ENCODE results near the gene TNNT2.

The TNNT2 gene

DNA sequence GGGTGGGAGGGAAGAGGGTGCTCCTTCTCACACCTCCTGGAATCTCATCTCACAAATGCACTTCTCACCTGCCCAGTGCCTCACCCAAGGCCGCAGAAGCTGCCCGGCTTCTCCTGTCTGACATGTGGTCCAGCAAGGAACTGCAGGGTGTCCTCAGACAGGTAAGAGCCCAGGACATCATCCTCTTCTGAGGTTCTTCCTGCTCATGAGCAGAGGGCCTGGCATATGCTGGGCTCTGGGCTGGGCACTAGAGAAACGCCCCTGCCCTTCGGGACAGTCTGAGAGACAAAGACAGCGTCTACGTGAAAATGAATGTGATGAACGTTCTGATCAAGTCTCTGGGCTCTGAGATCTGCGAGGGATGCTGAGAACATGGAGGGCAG lies 51.8 kb downstream of the TNNT2 start:
- DNase-seq (ENCODE audit: extremely low read depth, low read depth), result no peak
- TF ChIP-seq, protein P1, sequence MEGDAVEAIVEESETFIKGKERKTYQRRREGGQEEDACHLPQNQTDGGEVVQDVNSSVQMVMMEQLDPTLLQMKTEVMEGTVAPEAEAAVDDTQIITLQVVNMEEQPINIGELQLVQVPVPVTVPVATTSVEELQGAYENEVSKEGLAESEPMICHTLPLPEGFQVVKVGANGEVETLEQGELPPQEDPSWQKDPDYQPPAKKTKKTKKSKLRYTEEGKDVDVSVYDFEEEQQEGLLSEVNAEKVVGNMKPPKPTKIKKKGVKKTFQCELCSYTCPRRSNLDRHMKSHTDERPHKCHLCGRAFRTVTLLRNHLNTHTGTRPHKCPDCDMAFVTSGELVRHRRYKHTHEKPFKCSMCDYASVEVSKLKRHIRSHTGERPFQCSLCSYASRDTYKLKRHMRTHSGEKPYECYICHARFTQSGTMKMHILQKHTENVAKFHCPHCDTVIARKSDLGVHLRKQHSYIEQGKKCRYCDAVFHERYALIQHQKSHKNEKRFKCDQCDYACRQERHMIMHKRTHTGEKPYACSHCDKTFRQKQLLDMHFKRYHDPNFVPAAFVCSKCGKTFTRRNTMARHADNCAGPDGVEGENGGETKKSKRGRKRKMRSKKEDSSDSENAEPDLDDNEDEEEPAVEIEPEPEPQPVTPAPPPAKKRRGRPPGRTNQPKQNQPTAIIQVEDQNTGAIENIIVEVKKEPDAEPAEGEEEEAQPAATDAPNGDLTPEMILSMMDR (IDR thresholded peaks at IDR 0.05; ENCODE audit: low read depth, low read length, missing control alignments), result no peak
- H3K4me3 ChIP-seq (replicated peaks; ENCODE audit: low read depth, low read length), result no peak overlapping the region

DNA sequence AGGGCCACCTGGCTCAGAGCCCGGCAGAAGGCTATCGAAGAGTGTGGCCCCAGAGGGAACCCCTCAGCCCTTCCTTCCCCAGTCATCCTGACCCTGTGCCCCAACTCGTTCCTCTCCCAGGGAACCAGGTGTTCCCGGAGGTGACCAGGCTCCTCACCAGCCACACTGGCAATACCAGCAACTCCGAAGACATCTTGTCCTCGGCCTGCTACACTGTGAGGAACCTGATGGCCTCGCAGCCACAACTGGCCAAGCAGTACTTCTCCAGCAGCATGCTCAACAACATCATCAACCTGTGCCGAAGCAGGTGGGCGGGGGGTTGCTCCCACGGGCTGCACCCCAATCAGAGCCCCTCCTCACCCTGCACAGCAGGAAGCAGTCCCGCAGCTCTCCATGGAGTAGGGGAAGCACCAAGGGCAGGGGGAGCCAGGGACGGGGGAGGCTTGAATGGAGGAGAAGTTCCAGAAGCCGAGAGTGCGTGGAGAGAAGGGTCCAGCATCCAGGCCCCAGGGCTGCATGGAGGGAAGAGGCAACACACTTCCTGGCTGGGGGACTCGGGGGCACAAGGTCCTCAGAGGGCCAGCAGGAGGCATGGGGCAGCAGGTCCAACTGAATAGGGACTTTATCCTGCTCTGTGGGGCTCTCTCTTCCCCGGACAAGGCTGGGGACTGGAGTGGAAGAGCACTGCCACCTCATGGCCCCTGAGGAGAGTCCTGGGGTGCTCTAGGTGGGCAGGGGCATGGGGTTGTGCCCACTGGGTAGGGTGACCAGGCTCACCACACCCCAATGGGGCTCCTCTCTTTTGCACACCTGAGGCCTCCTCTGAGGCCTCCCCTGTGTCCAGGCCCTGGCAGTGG lies 52.4 kb downstream of the TNNT2 start:
- H3K4me3 ChIP-seq (replicated peaks; ENCODE audit: low read depth, low read length), result no peak overlapping the region
- no peak for DNase-seq (ENCODE audit: extremely low read depth, low read depth)
- TF ChIP-seq, protein P1 (IDR thresholded peaks at IDR 0.05; ENCODE audit: low read depth, low read length, missing control alignments), result no peak

DNA sequence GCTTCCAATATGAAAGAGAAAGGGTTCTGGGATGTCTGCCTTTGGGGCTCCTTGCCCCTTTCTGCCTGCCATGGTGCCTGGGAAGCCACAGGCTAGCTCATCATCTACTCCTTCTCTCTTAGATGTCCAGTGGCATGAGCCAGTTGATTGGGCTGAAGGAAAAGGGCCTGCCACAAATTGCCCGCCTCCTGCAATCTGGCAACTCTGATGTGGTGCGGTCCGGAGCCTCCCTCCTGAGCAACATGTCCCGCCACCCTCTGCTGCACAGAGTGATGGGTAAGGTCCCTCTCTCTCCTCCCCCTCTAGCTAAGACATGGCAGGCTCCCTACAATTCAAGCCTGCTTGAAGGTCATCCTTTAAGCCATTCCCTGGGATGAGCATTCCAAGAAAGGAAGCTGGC lies 53.2 kb downstream of the TNNT2 start:
- no peak for DNase-seq (ENCODE audit: extremely low read depth, low read depth)
- H3K4me3 ChIP-seq (replicated peaks; ENCODE audit: low read depth, low read length), result no peak overlapping the region
- TF ChIP-seq, protein P1 (IDR thresholded peaks at IDR 0.05; ENCODE audit: low read depth, low read length, missing control alignments), result no peak

DNA sequence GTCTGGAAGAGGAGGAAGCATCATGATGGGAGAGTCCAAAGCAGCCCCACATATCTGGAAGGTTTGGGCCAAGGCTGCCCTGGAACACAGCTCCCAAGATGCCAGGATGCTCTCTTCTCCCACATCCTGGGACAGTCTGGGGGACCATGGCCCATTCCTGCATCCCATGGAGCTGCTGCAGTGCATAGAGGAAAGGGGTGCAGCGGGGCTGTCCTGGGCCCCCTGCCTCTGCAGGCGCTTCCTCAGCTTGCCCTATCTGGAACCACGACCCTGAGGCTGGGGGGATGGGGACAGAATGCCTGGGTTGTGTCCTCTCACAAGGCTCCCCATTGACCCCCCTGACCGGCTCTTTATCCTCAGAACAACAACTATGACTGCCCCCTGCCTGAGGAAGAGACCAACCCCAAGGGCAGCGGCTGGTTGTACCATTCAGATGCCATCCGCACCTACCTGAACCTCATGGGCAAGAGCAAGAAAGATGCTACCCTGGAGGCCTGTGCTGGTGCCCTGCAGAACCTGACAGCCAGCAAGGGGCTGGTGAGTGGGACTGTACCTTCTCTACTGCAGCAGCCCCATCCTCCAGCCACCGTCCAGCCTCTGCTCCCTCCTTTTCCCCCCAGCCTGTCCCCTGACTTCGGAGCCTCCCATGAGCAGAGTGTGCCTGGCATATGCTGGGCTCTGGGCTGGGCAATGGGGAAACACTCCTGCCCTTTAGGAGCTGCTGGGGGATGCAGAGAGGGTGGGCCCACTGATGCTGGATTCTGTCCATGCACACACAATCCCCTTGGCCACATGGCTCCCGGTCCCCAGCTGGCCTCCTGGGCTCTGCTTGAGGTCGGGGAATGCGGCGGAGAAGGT lies 54.6 kb downstream of the TNNT2 start:
- DNase-seq (ENCODE audit: extremely low read depth, low read depth), result no peak
- TF ChIP-seq, protein P1 (IDR thresholded peaks at IDR 0.05; ENCODE audit: low read depth, low read length, missing control alignments), result no peak
- no peak overlapping the region for H3K4me3 ChIP-seq (replicated peaks; ENCODE audit: low read depth, low read length)

DNA sequence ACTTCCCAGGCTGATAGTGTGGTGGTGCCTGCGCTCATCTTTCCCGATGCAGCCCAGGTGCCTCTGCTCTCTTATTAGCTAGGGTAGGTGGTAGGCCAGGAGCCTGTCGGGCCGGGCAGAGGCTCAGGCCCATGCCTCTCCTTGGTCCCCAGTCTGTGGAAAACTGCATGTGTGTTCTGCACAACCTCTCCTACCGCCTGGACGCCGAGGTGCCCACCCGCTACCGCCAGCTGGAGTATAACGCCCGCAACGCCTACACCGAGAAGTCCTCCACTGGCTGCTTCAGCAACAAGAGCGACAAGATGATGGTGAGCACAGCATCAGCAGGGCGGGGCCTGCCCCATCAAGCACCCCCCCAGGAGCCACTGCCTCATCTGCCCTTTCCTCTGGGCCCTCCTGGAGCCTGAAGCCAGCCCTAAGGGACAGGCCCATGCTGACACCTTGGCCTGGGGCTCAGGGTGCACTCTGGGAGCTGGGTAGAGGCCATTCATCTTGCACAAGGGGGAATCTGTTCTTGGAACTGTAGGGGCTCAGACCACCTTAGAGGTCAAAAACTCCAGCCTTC lies 55.6 kb downstream of the TNNT2 start:
- no peak for DNase-seq (ENCODE audit: extremely low read depth, low read depth)
- TF ChIP-seq, protein P1 (IDR thresholded peaks at IDR 0.05; ENCODE audit: low read depth, low read length, missing control alignments), result no peak
- H3K4me3 ChIP-seq (replicated peaks; ENCODE audit: low read depth, low read length), result no peak overlapping the region

DNA sequence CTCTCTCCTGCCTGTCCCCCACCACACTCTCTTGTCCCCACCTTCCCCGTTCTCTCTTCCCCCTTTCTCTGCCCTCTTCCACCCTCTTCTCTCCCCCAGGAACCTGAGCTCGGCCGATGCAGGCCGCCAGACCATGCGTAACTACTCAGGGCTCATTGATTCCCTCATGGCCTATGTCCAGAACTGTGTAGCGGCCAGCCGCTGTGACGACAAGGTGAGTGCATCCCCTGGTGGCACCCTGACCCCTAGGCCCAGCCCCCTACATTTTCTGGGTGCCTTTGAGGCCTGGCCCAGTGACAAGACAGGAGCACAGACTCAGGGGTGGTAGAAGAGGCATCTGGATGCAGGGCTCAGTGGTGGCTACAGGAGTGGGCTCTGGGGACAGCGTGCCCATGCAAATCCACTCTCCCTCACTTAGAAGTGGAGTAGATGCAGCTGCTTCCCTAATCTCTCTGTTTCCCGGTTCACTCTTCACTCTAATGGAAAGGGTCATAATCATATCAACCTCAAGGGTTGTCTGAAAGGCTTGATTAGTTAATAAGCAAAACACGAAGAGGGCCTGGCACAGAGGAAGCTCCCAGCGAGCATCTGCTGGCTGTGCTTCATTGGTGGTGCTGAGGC lies 57.2 kb downstream of the TNNT2 start:
- DNase-seq (ENCODE audit: extremely low read depth, low read depth), result no peak
- H3K4me3 ChIP-seq (replicated peaks; ENCODE audit: low read depth, low read length), result no peak overlapping the region
- TF ChIP-seq, protein P1 (IDR thresholded peaks at IDR 0.05; ENCODE audit: low read depth, low read length, missing control alignments), result no peak

Measured in HFF-Myc (cell line).